Uterus (tissue), 2 donors: ENCODE results near the gene RGS10.

Experiments used
- POLR2A ChIP-seq, 2 donors: fragments of 450-650 bp; IDR thresholded peaks; one replicate each; pipeline ENCODE4 v1.6.1; 2016; ENCODE audit warnings: antibody characterized with exemption in 2 of 2, mild to moderate bottlenecking in 1 of 2, moderate library complexity in 1 of 2
- TF ChIP-seq, protein P1 (sequence below), 4 experiments: fragments of 200-600 bp in 2 of 4; fragments of 450-650 bp in 2 of 4; sonication (generic) in 2 of 4; IDR thresholded peaks; one replicate each; pipeline ENCODE4 v1.5.1; 2016 to 2019; ENCODE audit warnings: antibody characterized with exemption in 4 of 4, mild to moderate bottlenecking in 2 of 4, moderate library complexity in 1 of 4

DNA sequence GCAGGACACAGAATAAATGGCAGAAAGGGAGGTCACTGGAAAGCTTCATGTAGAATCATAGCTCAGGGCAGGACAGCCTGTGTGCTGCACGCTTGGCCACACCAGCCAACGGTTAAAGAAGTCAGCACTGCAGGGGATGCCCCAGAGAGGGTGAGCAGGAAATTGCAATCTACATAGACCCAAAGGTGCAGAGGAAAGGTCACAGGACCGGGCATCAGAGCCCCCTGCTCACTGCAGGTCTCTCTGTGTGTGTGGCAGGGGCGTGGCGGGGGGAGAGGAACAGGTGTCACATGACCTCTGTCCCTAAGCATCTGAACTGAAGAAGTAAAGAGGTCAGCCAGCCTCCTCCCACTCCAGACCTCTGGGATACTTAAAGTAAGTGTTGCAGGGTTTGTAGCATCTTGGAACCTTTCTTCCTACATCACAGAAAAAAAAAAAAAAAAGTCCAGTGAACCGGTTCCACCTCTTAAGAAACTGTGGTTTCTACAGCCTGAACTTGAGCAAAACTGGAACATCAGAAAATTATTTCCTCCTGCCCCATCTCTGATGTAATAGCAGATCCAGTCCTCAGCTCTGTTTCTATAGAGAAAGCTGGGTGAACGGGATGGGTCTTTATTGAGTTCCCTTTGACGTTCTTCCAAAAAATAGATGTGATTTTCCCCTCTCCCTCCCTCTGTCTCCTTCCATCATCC lies 64.3 kb downstream of the RGS10 start:
- no peak for TF ChIP-seq POLR2A (IDR thresholded peaks at IDR 0.05)
- TF ChIP-seq, protein P1, sequence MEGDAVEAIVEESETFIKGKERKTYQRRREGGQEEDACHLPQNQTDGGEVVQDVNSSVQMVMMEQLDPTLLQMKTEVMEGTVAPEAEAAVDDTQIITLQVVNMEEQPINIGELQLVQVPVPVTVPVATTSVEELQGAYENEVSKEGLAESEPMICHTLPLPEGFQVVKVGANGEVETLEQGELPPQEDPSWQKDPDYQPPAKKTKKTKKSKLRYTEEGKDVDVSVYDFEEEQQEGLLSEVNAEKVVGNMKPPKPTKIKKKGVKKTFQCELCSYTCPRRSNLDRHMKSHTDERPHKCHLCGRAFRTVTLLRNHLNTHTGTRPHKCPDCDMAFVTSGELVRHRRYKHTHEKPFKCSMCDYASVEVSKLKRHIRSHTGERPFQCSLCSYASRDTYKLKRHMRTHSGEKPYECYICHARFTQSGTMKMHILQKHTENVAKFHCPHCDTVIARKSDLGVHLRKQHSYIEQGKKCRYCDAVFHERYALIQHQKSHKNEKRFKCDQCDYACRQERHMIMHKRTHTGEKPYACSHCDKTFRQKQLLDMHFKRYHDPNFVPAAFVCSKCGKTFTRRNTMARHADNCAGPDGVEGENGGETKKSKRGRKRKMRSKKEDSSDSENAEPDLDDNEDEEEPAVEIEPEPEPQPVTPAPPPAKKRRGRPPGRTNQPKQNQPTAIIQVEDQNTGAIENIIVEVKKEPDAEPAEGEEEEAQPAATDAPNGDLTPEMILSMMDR (IDR thresholded peaks at IDR 0.05), result no peak
